ENCODE data around the gene ARMCX6. TPM values are rescaled to one million over a fixed set of nuclear protein-coding genes. Genes with fewer than 3 reads are reported as not detected.

ARMCX6 gene
- 12.3 TPM for total RNA-seq

- DNase-seq (ENCODE audit: extremely low spot score in 2 of 2), result no peak
- peak in 1 of 2 donors; percentile 31 for TF ChIP-seq POLR2A (IDR thresholded peaks at IDR 0.05)
- TF ChIP-seq, protein P1, sequence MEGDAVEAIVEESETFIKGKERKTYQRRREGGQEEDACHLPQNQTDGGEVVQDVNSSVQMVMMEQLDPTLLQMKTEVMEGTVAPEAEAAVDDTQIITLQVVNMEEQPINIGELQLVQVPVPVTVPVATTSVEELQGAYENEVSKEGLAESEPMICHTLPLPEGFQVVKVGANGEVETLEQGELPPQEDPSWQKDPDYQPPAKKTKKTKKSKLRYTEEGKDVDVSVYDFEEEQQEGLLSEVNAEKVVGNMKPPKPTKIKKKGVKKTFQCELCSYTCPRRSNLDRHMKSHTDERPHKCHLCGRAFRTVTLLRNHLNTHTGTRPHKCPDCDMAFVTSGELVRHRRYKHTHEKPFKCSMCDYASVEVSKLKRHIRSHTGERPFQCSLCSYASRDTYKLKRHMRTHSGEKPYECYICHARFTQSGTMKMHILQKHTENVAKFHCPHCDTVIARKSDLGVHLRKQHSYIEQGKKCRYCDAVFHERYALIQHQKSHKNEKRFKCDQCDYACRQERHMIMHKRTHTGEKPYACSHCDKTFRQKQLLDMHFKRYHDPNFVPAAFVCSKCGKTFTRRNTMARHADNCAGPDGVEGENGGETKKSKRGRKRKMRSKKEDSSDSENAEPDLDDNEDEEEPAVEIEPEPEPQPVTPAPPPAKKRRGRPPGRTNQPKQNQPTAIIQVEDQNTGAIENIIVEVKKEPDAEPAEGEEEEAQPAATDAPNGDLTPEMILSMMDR (IDR thresholded peaks at IDR 0.05), result no peak
- TF ChIP-seq POLR2AphosphoS5 (IDR thresholded peaks at IDR 0.05; ENCODE audit: insufficient read depth in 1 of 2, low read depth in 1 of 2), result peak in 1 of 2 donors; percentile 80
- H3K27ac ChIP-seq, result peak within 1 kb of the TSS; percentile 75
- peak within 1 kb of the TSS; percentile 48 to 57 for H3K4me3 ChIP-seq
- no peaks in the 10 kb centered on the region for H3K36me3 ChIP-seq
- H3K4me1 ChIP-seq, result peaks cover 7% of the 10 kb centered on the region
- H3K27me3 ChIP-seq, result no peaks in the 10 kb centered on the region
- intact Hi-C loops (cut with DNase I), result loop anchor here (10.0 kb wide), 1 partner anchor 177 kb away; no protein-coding TSS in a partner anchor
- H3K9me3 ChIP-seq, result no peaks in the 10 kb centered on the region
Observed at GRCh38 chrX:101617211-101618191, at the start of gene ARMCX6. TSS of gene ARMCX6 (minus strand) at chrX:101618000. CDS start at chrX:101616620, 1,380 bp downstream.

- Histone ChIP-seq H3K36me3 (no peaks in the 10 kb centered on the region), H3K4me1 (peaks cover 9% of the 10 kb centered on the region), H3K4me3 (peak within 1 kb of the TSS; percentile 52 to 59), H3K27me3 (no peaks in the 10 kb centered on the region), H3K27ac (peak within 1 kb of the TSS; percentile 80), H3K9me3 (no peaks in the 10 kb centered on the region)
- intact Hi-C loops (cut with DNase I), result no loop called here
- DNase-seq (ENCODE audit: extremely low spot score in 2 of 2), result no peak
- TF ChIP-seq, protein P1 (IDR thresholded peaks at IDR 0.05), result no peak
- TF ChIP-seq POLR2A (IDR thresholded peaks at IDR 0.05) (peak in 1 of 2 donors; percentile 71), POLR2AphosphoS5 (IDR thresholded peaks at IDR 0.05; ENCODE audit: insufficient read depth in 1 of 2, low read depth in 1 of 2) (peak in 1 of 2 donors; percentile 85)
Observed at GRCh38 chrX:101659601-101660063, 41.8 kb upstream of the ARMCX6 start, which contains the start of gene ARMCX2. TSS of gene ARMCX2 (minus strand) at chrX:101659850. CDS start at chrX:101657588, 2,262 bp downstream.

DNA sequence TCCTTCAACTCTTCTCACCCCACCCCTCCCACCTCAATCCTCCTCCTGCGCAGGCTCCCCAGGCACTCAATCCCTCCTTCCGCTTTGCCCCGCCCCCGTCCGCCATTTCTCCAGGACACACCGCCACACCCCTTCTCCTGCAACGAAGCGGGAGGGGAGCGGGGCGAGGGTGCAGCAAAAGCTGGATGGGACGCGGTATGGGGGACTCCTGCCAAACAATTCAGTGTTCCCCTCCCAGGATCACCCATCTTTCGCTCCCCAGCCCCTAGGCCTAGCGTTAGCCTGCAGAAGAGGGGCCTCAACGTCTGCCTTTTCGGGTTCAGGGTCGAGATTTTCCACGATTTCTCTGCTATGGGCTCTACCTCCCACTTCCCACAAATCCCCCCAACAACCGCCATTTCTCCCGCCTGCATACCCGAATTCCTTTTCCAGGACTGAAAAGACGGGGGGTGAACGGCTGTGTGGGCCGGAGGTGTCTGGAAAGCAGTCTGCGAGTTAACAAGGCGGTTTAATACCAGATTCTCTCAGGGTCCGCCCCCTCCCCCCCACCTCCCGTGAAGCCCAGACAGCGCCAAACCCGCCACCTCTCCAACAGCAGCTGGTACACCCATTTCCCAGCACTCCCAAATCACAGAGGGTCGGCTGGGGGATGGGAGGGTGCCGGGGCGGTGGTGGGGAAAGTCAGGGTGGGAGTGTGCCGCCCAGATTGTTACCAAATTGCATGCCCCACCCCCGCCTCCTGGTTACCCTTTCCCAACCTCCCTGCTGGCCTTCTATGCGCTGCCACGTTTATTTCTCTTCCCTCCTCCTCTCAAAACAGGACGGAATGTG lies 41.1 kb upstream of the ARMCX6 start:
- H3K4me1 ChIP-seq, result peaks cover 9% of the 10 kb centered on the region
- no peaks in the 10 kb centered on the region for H3K36me3 ChIP-seq
- no peak for DNase-seq (ENCODE audit: extremely low spot score in 2 of 2)
- peak overlapping the region; percentile 80 for H3K27ac ChIP-seq
- no peaks in the 10 kb centered on the region for H3K27me3 ChIP-seq
- H3K4me3 ChIP-seq, result peak overlapping the region; percentile 52 to 59
- no peaks in the 10 kb centered on the region for H3K9me3 ChIP-seq
- intact Hi-C loops (cut with DNase I), result no loop called here
- TF ChIP-seq POLR2A (IDR thresholded peaks at IDR 0.05) (peak in 1 of 2 donors; percentile 51), POLR2AphosphoS5 (IDR thresholded peaks at IDR 0.05; ENCODE audit: insufficient read depth in 1 of 2, low read depth in 1 of 2) (peak in 1 of 2 donors; percentile 82)
- TF ChIP-seq, protein P1 (IDR thresholded peaks at IDR 0.05), result no peak

GRCh38 chrX:101657495-101657894 lies 39.7 kb upstream of the ARMCX6 start:
- Histone ChIP-seq H3K27ac (no peak overlapping the region), H3K4me3 (no peak overlapping the region), H3K27me3 (no peaks in the 10 kb centered on the region), H3K9me3 (no peaks in the 10 kb centered on the region), H3K36me3 (no peaks in the 10 kb centered on the region), H3K4me1 (peaks cover 9% of the 10 kb centered on the region)
- no peak for DNase-seq (ENCODE audit: extremely low spot score in 2 of 2)
- intact Hi-C loops (cut with DNase I), result no loop called here
- TF ChIP-seq POLR2AphosphoS5 (IDR thresholded peaks at IDR 0.05; ENCODE audit: insufficient read depth in 1 of 2, low read depth in 1 of 2), result no peak
- TF ChIP-seq, protein P1 (IDR thresholded peaks at IDR 0.05), result no peak
- TF ChIP-seq POLR2A (IDR thresholded peaks at IDR 0.05), result no peak
